IPS-15b (cell line): Measurements from ENCODE around the gene RNU7-1.

Source experiments
- H3K27me3 ChIP-seq: one replicate; pipeline ENCODE4 v1.6.1; 2013; ENCODE audit warnings: low read length; ENCODE audit not compliant: control insufficient read depth, insufficient read depth
- H3K36me3 ChIP-seq: one replicate; pipeline ENCODE4 v1.6.1; 2013; ENCODE audit warnings: low read length; ENCODE audit not compliant: control insufficient read depth, insufficient read depth
- H3K4me1 ChIP-seq: one replicate; pipeline ENCODE4 v1.6.1; 2013; ENCODE audit warnings: mild to moderate bottlenecking, low read length; ENCODE audit not compliant: control insufficient read depth, insufficient read depth
- H3K4me3 ChIP-seq: one replicate; pipeline ENCODE4 v1.5.1; 2013; ENCODE audit warnings: low read depth, low read length
- H3K9ac ChIP-seq: one replicate; pipeline ENCODE4 v1.6.1; 2013; ENCODE audit warnings: low read depth, mild to moderate bottlenecking, low read length
- H3K9me3 ChIP-seq: one replicate; pipeline ENCODE4 v1.6.1; 2013; ENCODE audit warnings: mild to moderate bottlenecking, low read length; ENCODE audit not compliant: control insufficient read depth, insufficient read depth

RNU7-1 gene

DNA sequence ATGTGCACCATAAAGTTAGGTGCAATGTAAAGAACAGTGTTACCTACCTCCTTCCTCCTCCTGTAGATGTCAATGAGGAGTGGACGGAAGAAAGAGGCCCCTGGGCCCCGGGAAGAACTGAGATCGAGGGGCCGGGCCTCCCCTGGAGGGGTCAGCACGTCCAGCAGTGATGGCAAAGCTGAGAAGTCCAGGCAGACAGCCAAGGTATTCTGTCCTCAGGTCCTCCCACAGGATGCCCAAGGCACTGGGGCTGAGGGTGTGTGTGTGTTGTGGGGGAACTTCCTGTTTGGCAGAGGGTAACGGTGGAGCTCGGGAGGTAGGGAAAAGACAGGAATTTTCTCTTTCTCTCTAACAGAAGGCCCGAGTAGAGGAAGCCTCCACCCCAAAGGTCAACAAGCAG, 9.5 kb upstream of the RNU7-1 start:
- Histone ChIP-seq H3K9me3 (no peaks in the 10 kb centered on the region), H3K4me1 (peaks cover 10% of the 10 kb centered on the region), H3K27me3 (no peaks in the 10 kb centered on the region), H3K9ac (no peak overlapping the region), H3K4me3 (no peak overlapping the region), H3K36me3 (peaks cover 36% of the 10 kb centered on the region)

DNA sequence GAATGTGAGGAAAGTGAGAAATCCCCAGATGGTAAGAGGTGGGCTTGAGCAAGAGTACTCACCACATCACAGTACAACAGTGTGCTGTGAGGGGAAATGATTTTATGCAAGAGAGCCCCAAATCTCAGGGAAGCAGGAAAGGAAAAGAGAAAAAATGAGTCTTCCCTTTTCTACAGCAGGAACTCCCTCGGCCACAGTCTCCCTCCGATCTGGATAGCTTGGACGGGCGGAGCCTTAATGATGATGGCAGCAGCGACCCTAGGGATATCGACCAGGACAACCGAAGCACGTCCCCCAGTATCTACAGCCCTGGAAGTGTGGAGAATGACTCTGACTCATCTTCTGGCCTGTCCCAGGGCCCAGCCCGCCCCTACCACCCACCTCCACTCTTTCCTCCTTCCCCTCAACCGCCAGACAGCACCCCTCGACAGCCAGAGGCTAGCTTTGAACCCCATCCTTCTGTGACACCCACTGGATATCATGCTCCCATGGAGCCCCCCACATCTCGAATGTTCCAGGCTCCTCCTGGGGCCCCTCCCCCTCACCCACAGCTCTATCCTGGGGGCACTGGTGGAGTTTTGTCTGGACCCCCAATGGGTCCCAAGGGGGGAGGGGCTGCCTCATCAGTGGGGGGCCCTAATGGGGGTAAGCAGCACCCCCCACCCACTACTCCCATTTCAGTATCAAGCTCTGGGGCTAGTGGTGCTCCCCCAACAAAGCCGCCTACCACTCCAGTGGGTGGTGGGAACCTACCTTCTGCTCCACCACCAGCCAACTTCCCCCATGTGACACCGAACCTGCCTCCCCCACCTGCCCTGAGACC, 8.0 kb upstream of the RNU7-1 start:
- H3K36me3 ChIP-seq, result peaks cover 37% of the 10 kb centered on the region
- H3K27me3 ChIP-seq, result no peaks in the 10 kb centered on the region
- H3K9ac ChIP-seq, result no peak overlapping the region
- no peak overlapping the region for H3K4me3 ChIP-seq
- no peaks in the 10 kb centered on the region for H3K9me3 ChIP-seq
- no peaks in the 10 kb centered on the region for H3K4me1 ChIP-seq

DNA sequence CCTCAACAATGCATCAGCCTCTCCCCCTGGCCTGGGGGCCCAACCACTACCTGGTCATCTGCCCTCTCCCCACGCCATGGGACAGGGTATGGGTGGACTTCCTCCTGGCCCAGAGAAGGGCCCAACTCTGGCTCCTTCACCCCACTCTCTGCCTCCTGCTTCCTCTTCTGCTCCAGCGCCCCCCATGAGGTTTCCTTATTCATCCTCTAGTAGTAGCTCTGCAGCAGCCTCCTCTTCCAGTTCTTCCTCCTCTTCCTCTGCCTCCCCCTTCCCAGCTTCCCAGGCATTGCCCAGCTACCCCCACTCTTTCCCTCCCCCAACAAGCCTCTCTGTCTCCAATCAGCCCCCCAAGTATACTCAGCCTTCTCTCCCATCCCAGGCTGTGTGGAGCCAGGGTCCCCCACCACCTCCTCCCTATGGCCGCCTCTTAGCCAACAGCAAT, 7.4 kb upstream of the RNU7-1 start:
- no peaks in the 10 kb centered on the region for H3K27me3 ChIP-seq
- peaks cover 38% of the 10 kb centered on the region for H3K36me3 ChIP-seq
- H3K4me3 ChIP-seq, result no peak overlapping the region
- H3K9me3 ChIP-seq, result no peaks in the 10 kb centered on the region
- no peaks in the 10 kb centered on the region for H3K4me1 ChIP-seq
- H3K9ac ChIP-seq, result no peak overlapping the region

DNA sequence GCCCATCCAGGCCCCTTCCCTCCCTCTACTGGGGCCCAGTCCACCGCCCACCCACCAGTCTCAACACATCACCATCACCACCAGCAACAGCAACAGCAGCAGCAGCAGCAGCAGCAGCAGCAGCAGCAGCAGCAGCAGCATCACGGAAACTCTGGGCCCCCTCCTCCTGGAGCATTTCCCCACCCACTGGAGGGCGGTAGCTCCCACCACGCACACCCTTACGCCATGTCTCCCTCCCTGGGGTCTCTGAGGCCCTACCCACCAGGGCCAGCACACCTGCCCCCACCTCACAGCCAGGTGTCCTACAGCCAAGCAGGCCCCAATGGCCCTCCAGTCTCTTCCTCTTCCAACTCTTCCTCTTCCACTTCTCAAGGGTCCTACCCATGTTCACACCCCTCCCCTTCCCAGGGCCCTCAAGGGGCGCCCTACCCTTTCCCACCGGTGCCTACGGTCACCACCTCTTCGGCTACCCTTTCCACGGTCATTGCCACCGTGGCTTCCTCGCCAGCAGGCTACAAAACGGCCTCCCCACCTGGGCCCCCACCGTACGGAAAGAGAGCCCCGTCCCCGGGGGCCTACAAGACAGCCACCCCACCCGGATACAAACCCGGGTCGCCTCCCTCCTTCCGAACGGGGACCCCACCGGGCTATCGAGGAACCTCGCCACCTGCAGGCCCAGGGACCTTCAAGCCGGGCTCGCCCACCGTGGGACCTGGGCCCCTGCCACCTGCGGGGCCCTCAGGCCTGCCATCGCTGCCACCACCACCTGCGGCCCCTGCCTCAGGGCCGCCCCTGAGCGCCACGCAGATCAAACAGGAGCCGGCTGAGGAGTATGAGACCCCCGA, 6.8 kb upstream of the RNU7-1 start:
- H3K9me3 ChIP-seq, result no peaks in the 10 kb centered on the region
- no peaks in the 10 kb centered on the region for H3K27me3 ChIP-seq
- peaks cover 44% of the 10 kb centered on the region for H3K36me3 ChIP-seq
- peak overlapping the region; percentile 71 for H3K4me3 ChIP-seq
- peak overlapping the region; percentile 32 for H3K9ac ChIP-seq
- H3K4me1 ChIP-seq, result no peaks in the 10 kb centered on the region

DNA sequence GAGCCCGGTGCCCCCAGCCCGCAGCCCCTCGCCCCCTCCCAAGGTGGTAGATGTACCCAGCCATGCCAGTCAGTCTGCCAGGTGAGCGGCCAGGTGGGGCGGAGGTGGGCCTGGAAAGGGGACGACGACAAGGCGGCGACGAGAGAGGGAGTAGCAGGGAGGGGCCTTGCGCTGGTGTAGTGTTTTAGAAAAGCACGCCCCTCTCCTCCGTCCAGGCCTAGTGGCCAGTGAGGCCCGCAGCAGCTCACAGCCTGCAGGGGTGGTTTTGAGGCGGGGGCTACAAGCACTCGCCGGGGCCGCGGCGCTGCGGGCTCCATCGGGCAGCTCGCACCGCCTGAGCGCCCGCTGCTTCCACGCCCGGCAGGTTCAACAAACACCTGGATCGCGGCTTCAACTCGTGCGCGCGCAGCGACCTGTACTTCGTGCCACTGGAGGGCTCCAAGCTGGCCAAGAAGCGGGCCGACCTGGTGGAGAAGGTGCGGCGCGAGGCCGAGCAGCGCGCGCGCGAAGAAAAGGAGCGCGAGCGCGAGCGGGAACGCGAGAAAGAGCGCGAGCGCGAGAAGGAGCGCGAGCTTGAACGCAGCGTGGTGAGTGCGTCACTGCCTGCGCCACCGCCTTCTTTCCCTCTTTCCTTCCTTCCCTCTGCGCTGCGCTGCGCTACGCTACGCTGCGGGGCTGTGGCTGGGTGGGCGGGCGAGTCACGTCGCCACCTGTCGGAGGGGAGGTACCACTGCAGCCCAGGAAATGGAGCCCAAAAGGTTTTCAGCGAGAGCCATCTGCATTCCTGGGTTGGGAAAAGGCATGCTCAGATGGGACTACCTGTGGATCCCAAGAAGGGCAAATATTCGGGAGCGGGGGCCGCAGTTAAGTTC, 5.9 kb upstream of the RNU7-1 start:
- H3K4me1 ChIP-seq, result peaks cover under 1% of the 10 kb centered on the region
- no peaks in the 10 kb centered on the region for H3K27me3 ChIP-seq
- H3K9me3 ChIP-seq, result no peaks in the 10 kb centered on the region
- H3K36me3 ChIP-seq, result peaks cover 44% of the 10 kb centered on the region
- peak overlapping the region; percentile 71 for H3K4me3 ChIP-seq
- H3K9ac ChIP-seq, result peak overlapping the region; percentile 97

DNA sequence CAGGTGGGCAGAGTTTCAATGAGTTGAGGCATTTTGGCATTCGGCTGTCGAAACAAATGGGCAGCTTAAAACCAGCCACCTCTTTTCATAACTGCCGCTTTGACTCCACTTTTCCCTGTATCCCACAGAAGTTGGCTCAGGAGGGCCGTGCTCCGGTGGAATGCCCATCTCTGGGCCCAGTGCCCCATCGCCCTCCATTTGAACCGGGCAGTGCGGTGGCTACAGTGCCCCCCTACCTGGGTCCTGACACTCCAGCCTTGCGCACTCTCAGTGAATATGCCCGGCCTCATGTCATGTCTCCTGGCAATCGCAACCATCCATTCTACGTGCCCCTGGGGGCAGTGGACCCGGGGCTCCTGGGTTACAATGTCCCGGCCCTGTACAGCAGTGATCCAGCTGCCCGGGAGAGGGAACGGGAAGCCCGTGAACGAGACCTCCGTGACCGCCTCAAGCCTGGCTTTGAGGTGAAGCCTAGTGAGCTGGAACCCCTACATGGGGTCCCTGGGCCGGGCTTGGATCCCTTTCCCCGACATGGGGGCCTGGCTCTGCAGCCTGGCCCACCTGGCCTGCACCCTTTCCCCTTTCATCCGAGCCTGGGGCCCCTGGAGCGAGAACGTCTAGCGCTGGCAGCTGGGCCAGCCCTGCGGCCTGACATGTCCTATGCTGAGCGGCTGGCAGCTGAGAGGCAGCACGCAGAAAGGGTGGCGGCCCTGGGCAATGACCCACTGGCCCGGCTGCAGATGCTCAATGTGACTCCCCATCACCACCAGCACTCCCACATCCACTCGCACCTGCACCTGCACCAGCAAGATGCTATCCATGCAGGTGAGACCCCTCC, 5.0 kb upstream of the RNU7-1 start:
- Histone ChIP-seq H3K9ac (peak overlapping the region; percentile 71), H3K4me3 (peak overlapping the region; percentile 71), H3K9me3 (no peaks in the 10 kb centered on the region), H3K27me3 (no peaks in the 10 kb centered on the region), H3K4me1 (peaks cover 4% of the 10 kb centered on the region), H3K36me3 (peaks cover 40% of the 10 kb centered on the region)

DNA sequence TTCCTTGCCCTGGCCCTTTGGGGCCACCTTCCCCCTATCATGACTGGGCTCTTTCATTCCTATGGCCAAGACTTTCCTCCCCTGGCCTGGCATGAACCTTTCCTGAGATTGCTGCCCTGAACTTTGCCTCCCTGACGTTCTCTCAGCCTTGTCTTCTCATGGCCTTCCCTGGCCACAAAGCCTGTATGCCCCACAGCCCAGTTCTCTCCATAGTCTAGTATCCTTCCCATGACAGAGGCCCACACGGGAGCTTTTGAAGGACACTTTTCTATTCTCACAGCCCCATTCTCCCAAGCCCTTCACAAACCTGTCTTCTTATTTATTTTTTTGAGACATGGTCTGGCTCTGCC, 4.5 kb upstream of the RNU7-1 start:
- peaks cover 34% of the 10 kb centered on the region for H3K36me3 ChIP-seq
- no peaks in the 10 kb centered on the region for H3K9me3 ChIP-seq
- peaks cover 4% of the 10 kb centered on the region for H3K4me1 ChIP-seq
- no peak overlapping the region for H3K4me3 ChIP-seq
- no peak overlapping the region for H3K9ac ChIP-seq
- no peaks in the 10 kb centered on the region for H3K27me3 ChIP-seq

DNA sequence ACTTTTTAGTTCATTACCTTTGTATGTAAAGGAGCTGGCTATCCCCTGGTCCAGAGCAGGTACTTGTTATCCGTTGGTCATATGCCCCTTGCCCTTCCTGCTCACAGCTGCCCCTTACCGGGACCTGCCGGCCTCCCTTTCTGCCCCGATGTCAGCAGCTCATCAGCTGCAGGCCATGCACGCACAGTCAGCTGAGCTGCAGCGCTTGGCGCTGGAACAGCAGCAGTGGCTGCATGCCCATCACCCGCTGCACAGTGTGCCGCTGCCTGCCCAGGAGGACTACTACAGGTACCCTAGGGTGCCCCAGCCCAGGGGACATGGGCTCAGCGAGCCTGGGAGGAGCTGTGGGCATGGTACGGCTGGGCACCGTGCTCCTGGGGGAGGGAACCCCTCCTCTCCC, 2.3 kb upstream of the RNU7-1 start:
- Histone ChIP-seq H3K36me3 (peaks cover 15% of the 10 kb centered on the region), H3K9ac (no peak overlapping the region), H3K27me3 (no peaks in the 10 kb centered on the region), H3K4me3 (no peak overlapping the region), H3K9me3 (no peaks in the 10 kb centered on the region), H3K4me1 (peaks cover 15% of the 10 kb centered on the region)

DNA sequence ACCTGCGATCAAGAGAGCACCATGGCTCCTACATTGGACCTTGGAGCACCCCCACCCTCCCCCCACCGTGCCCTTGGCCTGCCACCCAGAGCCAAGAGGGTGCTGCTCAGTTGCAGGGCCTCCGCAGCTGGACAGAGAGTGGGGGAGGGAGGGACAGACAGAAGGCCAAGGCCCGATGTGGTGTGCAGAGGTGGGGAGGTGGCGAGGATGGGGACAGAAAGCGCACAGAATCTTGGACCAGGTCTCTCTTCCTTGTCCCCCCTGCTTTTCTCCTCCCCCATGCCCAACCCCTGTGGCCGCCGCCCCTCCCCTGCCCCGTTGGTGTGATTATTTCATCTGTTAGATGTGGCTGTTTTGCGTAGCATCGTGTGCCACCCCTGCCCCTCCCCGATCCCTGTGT, 1.8 kb upstream of the RNU7-1 start:
- Histone ChIP-seq H3K4me3 (no peak overlapping the region), H3K36me3 (peaks cover 15% of the 10 kb centered on the region), H3K27me3 (no peaks in the 10 kb centered on the region), H3K4me1 (peaks cover 15% of the 10 kb centered on the region), H3K9me3 (no peaks in the 10 kb centered on the region), H3K9ac (no peak overlapping the region)

DNA sequence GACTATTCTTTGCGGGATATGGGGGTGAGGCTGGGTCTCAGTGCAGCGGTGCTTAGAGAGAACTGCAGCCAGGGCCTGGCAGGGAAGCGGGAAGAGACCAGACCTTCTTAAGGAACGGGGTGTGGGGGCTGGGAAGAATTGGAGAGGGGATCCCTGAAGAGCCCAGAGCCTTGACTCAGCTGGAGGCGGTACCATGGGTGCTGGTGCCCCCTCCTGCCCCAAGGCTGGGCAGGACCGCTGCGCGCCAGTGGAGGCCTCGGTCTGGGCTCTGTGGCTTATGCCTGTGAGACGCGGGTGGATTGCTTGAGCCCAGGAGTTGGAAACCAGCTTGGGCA, 1.3 kb upstream of the RNU7-1 start:
- H3K9me3 ChIP-seq, result no peaks in the 10 kb centered on the region
- H3K4me1 ChIP-seq, result peaks cover 15% of the 10 kb centered on the region
- no peak overlapping the region for H3K9ac ChIP-seq
- no peaks in the 10 kb centered on the region for H3K27me3 ChIP-seq
- H3K36me3 ChIP-seq, result peaks cover 15% of the 10 kb centered on the region
- no peak overlapping the region for H3K4me3 ChIP-seq

DNA sequence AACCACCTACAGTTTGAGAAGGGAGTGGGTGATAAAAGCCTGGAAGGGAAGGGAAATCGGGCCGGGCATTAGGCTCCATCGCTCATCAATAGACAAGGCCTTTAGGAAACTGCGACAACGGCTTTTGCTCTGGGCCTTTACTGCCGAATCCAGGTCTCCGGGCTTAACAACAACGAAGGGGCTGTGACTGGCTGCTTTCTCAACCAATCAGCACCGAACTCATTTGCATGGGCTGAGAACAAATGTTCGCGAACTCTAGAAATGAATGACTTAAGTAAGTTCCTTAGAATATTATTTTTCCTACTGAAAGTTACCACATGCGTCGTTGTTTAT, 261 bp upstream of the RNU7-1 start:
- H3K9me3 ChIP-seq, result no peaks in the 10 kb centered on the region
- H3K9ac ChIP-seq, result peak overlapping the region; percentile 93
- no peaks in the 10 kb centered on the region for H3K27me3 ChIP-seq
- H3K36me3 ChIP-seq, result peaks cover 15% of the 10 kb centered on the region
- H3K4me3 ChIP-seq, result peak overlapping the region; percentile 93
- H3K4me1 ChIP-seq, result peaks cover 15% of the 10 kb centered on the region
